NCI-H2227 (cell line): Measurements from ENCODE around the gene ANKRD13B.
"Not testable (repeated sequence)": the region's sequence is repeated elsewhere in the genome, so short reads cannot be mapped to it uniquely, and the experiment has no call there.

Source experiments
- DNase-seq: peaks from one replicate; lab custom pipeline; 2025; ENCODE audit not compliant: unreplicated experiment; lab: John Stamatoyannopoulos, UW

Gene ANKRD13B

GRCh38 chr17:29592850-29593551 is at the start of gene ANKRD13B:
Gene ANKRD13B (plus strand): TSS chr17:29593132. CDS start chr17:29593622, 490 bp downstream.
- peak; percentile 79 for DNase-seq

- no peak for DNase-seq
Observed at GRCh38 chr17:29544066-29544465, 48.9 kb upstream of the ANKRD13B start.

- no peak for DNase-seq
Observed at GRCh38 chr17:29546085-29546484, 46.8 kb upstream of the ANKRD13B start.

GRCh38 chr17:29546830-29547229 is 46.1 kb upstream of the ANKRD13B start:
- no peak for DNase-seq

GRCh38 chr17:29549177-29549923 is 43.6 kb upstream of the ANKRD13B start:
- DNase-seq, result no peak

GRCh38 chr17:29555840-29556239 is 37.1 kb upstream of the ANKRD13B start:
- no peak for DNase-seq

- DNase-seq, result no peak
Observed at GRCh38 chr17:29557085-29557738, 35.7 kb upstream of the ANKRD13B start.

GRCh38 chr17:29557739-29558116 is 35.2 kb upstream of the ANKRD13B start:
- DNase-seq, result no peak

- DNase-seq, result not testable (repeated sequence)
Observed at GRCh38 chr17:29558139-29558538, 34.8 kb upstream of the ANKRD13B start.

GRCh38 chr17:29559640-29560039 is 33.3 kb upstream of the ANKRD13B start:
- no peak for DNase-seq

- DNase-seq, result no peak
Observed at GRCh38 chr17:29560316-29560715, 32.6 kb upstream of the ANKRD13B start.

- DNase-seq, result no peak
Observed at GRCh38 chr17:29561554-29562517, 31.1 kb upstream of the ANKRD13B start.

GRCh38 chr17:29562615-29563014 is 30.3 kb upstream of the ANKRD13B start:
- no peak for DNase-seq

GRCh38 chr17:29563816-29564215 is 29.1 kb upstream of the ANKRD13B start:
- DNase-seq, result no peak

GRCh38 chr17:29565643-29566472 is 27.1 kb upstream of the ANKRD13B start:
- DNase-seq, result peak; percentile 35

- DNase-seq, result peak; percentile 63
Observed at GRCh38 chr17:29566473-29567303, 26.2 kb upstream of the ANKRD13B start, which contains the start of gene ABHD15. Gene ABHD15 (minus strand): TSS chr17:29567037. CDS start chr17:29566966, 71 bp downstream.

GRCh38 chr17:29567304-29567553 is 25.7 kb upstream of the ANKRD13B start:
- DNase-seq, result no peak

GRCh38 chr17:29567554-29568330 is 25.2 kb upstream of the ANKRD13B start:
- peak; percentile 61 for DNase-seq
